ENCODE results near the gene FGG. TPM values are rescaled to one million over a fixed set of nuclear protein-coding genes. Genes with fewer than 3 reads are reported as not detected.
"Not testable (repeated sequence)": the region's sequence is repeated elsewhere in the genome, so short reads cannot be mapped to it uniquely, and the experiment has no call there.

The FGG gene
- polyA plus RNA-seq, 3 donors = not detected

DNA sequence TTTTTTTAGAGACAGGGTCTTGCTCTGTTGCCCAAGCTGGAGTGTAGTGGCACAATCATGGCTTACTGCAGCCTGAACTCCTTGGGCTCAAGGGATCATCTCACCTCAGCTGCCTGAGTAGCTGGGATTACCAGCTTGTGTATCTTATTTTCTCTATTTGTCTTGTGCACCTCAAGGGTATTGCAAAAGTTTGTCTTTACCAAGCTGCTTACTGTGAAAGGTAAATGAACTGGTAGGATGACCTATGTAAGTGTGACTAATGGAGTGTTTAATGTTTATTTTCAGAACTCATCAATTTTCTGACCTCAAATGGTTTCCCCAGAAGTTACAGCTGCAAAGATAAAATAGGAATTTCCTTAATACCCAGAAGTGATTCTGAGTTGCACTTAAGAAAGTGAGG is 16.6 kb downstream of the FGG start:
- Histone ChIP-seq H3K4me1 (ENCODE audit: control insufficient read depth in 1 of 2, insufficient read depth in 2 of 2, low read length in 2 of 2) (no peaks in the 10 kb centered on the region), H3K36me3 (replicated peaks in 1 of 2; ENCODE audit: control insufficient read depth in 1 of 2, insufficient read depth in 2 of 2, low read length in 2 of 2) (no peaks in the 10 kb centered on the region), H4K20me1 (ENCODE audit: insufficient read depth, low read length) (no peaks in the 10 kb centered on the region), H3K79me2 (ENCODE audit: insufficient read depth, low read length) (no peaks in the 10 kb centered on the region), H2AFZ (ENCODE audit: insufficient read depth, low read depth, low read length, poor library complexity, severe bottlenecking) (no peak overlapping the region), H3K27ac (ENCODE audit: low read depth in 1 of 2, low read length in 2 of 2) (no peak overlapping the region), H3K4me3 (replicated peaks in 1 of 3; ENCODE audit: low read depth in 2 of 3, low read length in 3 of 3) (no peak overlapping the region), H3K27me3 (ENCODE audit: control insufficient read depth in 2 of 2, insufficient read depth in 2 of 2, low read length in 2 of 2) (no peaks in the 10 kb centered on the region), H3K9me3 (replicated peaks in 1 of 2; ENCODE audit: control insufficient read depth in 1 of 2, insufficient read depth in 1 of 2, low read length in 2 of 2) (no peaks in the 10 kb centered on the region), H3K4me2 (replicated peaks; ENCODE audit: extremely low read depth, low read length, poor library complexity, severe bottlenecking) (no peak overlapping the region), H3K9ac (ENCODE audit: insufficient read depth, low read length, poor library complexity, severe bottlenecking) (no peak overlapping the region)
- Mint-ChIP-seq H3K27ac (no peak overlapping the region), H3K9me3 (peaks cover 0 to 1% (median 0%) of the 10 kb centered on the region in 7 donors), H3K4me3 (no peak overlapping the region), H3K4me1 (peaks cover 6% of the 10 kb centered on the region), H3K36me3 (no peaks in the 10 kb centered on the region), H3K27me3 (ENCODE audit: low read depth in 3 of 3) (peaks cover 0 to 10% (median 2%) of the 10 kb centered on the region in 3 donors)
- TF ChIP-seq, protein P1, sequence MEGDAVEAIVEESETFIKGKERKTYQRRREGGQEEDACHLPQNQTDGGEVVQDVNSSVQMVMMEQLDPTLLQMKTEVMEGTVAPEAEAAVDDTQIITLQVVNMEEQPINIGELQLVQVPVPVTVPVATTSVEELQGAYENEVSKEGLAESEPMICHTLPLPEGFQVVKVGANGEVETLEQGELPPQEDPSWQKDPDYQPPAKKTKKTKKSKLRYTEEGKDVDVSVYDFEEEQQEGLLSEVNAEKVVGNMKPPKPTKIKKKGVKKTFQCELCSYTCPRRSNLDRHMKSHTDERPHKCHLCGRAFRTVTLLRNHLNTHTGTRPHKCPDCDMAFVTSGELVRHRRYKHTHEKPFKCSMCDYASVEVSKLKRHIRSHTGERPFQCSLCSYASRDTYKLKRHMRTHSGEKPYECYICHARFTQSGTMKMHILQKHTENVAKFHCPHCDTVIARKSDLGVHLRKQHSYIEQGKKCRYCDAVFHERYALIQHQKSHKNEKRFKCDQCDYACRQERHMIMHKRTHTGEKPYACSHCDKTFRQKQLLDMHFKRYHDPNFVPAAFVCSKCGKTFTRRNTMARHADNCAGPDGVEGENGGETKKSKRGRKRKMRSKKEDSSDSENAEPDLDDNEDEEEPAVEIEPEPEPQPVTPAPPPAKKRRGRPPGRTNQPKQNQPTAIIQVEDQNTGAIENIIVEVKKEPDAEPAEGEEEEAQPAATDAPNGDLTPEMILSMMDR (IDR thresholded peaks at IDR 0.05) = no peak
- DNase-seq = no peak
- intact Hi-C loops (cut with micrococcal nuclease) = no loop called here

DNA sequence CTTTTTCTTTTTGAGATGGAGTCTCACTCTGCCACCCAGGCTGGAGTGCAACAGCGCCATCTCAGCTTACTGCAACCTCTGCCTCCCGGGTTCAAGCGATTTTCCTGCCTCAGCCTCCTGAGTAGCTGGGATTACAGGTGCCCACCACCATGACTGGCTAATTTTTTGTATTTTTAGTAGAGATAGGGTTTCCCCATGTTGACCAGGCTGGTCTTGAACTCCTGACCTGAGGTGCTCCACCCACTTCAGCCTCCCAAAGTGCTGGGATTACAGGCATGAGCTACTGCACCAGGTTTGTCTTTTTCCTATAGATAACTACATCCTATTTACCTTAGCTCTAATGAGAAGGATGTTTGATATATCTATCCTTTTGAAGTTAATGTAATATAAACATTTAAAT is 18.1 kb downstream of the FGG start:
- H3K36me3 ChIP-seq (replicated peaks in 1 of 2; ENCODE audit: control insufficient read depth in 1 of 2, insufficient read depth in 2 of 2, low read length in 2 of 2); intact Hi-C loops (cut with micrococcal nuclease); H3K4me1 ChIP-seq (ENCODE audit: control insufficient read depth in 1 of 2, insufficient read depth in 2 of 2, low read length in 2 of 2); H3K9me3 ChIP-seq (replicated peaks in 1 of 2; ENCODE audit: control insufficient read depth in 1 of 2, insufficient read depth in 1 of 2, low read length in 2 of 2); H3K4me2 ChIP-seq (replicated peaks; ENCODE audit: extremely low read depth, low read length, poor library complexity, severe bottlenecking); H3K4me3 ChIP-seq (replicated peaks in 1 of 3; ENCODE audit: low read depth in 2 of 3, low read length in 3 of 3); H3K27me3 Mint-ChIP-seq (ENCODE audit: low read depth in 3 of 3); H3K27ac ChIP-seq (ENCODE audit: low read depth in 1 of 2, low read length in 2 of 2); H3K36me3 Mint-ChIP-seq; H2AFZ ChIP-seq (ENCODE audit: insufficient read depth, low read depth, low read length, poor library complexity, severe bottlenecking); H3K27ac Mint-ChIP-seq; DNase-seq; H4K20me1 ChIP-seq (ENCODE audit: insufficient read depth, low read length); H3K9ac ChIP-seq (ENCODE audit: insufficient read depth, low read length, poor library complexity, severe bottlenecking); H3K79me2 ChIP-seq (ENCODE audit: insufficient read depth, low read length); H3K4me3 Mint-ChIP-seq; H3K27me3 ChIP-seq (ENCODE audit: control insufficient read depth in 2 of 2, insufficient read depth in 2 of 2, low read length in 2 of 2); H3K4me1 Mint-ChIP-seq; H3K9me3 Mint-ChIP-seq: not testable (repeated sequence)
- WGBS (ENCODE audit: insufficient coverage) = 93% methylated on average over 3 of the region's 3 CpGs
